Thoracic aorta (tissue), 2 donors: ENCODE measurements around the gene CAMK2B. TPM values are rescaled to one million over a fixed set of nuclear protein-coding genes. Genes with fewer than 3 reads are reported as not detected.

Source experiments
- ATAC-seq: fragments of 150-250 bp; one replicate; pipeline ENCODE4 v1.8.0; 2017; ENCODE audit warnings: low read depth; ENCODE audit not compliant: insufficient number of reproducible peaks, low FRiP score
- DNase-seq: peaks from one replicate; pipeline ENCODE4 v3.0.0-alpha.2; 2020; ENCODE audit warnings: low spot score
- H3K27ac ChIP-seq, 2 donors: fragments of 200-600 bp; sonication (generic); 1 replicate in 1 of 2; 2 replicates in 1 of 2; pipeline ENCODE4 v1.5.1; 2016; ENCODE audit warnings: mild to moderate bottlenecking in 2 of 2, moderate library complexity in 2 of 2
- H3K27me3 ChIP-seq: fragments of 200-600 bp; sonication (generic); replicated peaks from 2 replicates; pipeline ENCODE4 v1.6.0; 2016; ENCODE audit warnings: mild to moderate bottlenecking; ENCODE audit not compliant: insufficient read depth
- H3K36me3 ChIP-seq: fragments of 200-600 bp; sonication (generic); one replicate; pipeline ENCODE4 v1.5.1; 2016
- H3K4me1 ChIP-seq, 2 donors: fragments of 200-600 bp; sonication (generic); 1 replicate in 1 of 2; 2 replicates in 1 of 2; pipeline versions ENCODE4 v1.5.1 to v1.6.0; 2016; ENCODE audit warnings: low read depth in 2 of 2, mild to moderate bottlenecking in 1 of 2; ENCODE audit not compliant: control insufficient read depth in 1 of 2
- H3K4me3 ChIP-seq: fragments of 200-600 bp; sonication (generic); 2 replicates; pipeline ENCODE4 v1.5.1; 2016; ENCODE audit warnings: mild to moderate bottlenecking
- H3K9me3 ChIP-seq: fragments of 200-600 bp; sonication (generic); 2 replicates; pipeline ENCODE4 v1.5.1; 2016
- total RNA-seq, 2 donors: library from RNA; depleted of rRNA; stranded (reverse); fragments of >200 nt; gene quantifications; one replicate each; pipeline versions ENCODE4 v1.1.0 to v1.2.3, GENCODE V29; 2016
- TF ChIP-seq, protein P1 (sequence below): fragments of 200-600 bp; sonication (generic); IDR thresholded peaks from one replicate; pipeline ENCODE4 v1.5.1; 2019; ENCODE audit warnings: antibody characterized with exemption

The CAMK2B gene
- total RNA-seq, 2 donors from 2014 or later, result 1.5 to 2.8 TPM

DNA sequence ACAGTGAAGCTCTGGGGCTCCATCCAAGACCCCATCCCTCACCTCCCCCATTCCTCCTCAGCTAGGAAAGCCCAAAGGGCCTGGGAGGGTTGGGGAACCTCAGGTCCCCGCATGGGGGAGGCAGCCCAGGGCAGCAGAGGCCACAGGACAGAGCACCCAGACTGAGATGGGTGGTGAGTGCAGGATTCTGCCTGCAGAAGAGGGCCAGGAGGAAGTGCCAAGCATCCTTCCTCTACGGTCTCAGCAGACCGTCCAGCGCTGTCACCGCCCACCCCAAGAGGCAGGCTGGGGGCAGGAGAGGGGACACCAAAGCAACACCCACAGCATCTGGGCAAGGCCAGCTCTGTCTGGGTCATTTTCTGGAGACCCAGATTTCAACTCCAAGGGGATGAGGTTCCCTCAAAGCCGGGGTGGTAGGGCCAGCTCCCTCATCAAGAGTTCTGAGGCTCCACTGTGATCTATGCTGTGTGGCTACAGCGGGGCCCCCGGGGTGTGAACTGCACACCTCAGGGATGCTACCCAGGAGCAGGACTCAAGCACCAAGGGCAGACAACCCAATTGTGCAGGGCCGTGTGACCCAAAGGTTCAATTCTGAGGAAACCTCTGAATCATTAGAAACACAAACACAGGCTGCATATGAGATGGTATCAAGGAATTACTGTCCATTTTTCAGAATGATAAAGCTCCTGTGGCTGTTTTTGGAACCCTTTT lies 46.8 kb downstream of the CAMK2B start:
- Histone ChIP-seq H3K4me1 (no peaks in the 10 kb centered on the region), H3K36me3 (no peaks in the 10 kb centered on the region), H3K9me3 (no peaks in the 10 kb centered on the region), H3K4me3 (no peak overlapping the region), H3K27me3 (no peaks in the 10 kb centered on the region), H3K27ac (no peak overlapping the region)
- ATAC-seq (no peak), DNase-seq (no peak)
- TF ChIP-seq, protein P1, sequence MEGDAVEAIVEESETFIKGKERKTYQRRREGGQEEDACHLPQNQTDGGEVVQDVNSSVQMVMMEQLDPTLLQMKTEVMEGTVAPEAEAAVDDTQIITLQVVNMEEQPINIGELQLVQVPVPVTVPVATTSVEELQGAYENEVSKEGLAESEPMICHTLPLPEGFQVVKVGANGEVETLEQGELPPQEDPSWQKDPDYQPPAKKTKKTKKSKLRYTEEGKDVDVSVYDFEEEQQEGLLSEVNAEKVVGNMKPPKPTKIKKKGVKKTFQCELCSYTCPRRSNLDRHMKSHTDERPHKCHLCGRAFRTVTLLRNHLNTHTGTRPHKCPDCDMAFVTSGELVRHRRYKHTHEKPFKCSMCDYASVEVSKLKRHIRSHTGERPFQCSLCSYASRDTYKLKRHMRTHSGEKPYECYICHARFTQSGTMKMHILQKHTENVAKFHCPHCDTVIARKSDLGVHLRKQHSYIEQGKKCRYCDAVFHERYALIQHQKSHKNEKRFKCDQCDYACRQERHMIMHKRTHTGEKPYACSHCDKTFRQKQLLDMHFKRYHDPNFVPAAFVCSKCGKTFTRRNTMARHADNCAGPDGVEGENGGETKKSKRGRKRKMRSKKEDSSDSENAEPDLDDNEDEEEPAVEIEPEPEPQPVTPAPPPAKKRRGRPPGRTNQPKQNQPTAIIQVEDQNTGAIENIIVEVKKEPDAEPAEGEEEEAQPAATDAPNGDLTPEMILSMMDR, result no peak

DNA sequence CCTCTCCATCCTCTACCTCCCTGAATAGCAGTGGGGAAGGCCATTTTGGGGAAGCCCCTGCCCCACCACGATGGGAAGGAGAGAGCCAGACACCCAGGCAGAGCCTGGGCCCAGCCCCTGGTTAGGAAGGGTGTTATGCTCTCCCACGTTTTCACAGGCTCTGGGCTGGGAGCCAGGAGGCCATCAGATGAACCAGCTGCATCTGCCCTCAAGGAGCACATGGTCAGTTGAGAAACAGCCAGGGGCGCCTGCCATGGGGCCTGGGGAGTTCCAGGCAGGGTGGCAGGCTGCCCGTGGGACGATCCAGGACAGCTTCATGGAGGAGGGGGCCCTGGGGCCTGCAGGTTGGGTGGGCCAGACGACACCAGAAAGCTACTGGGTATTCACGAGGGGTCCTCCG lies 47.5 kb downstream of the CAMK2B start:
- Histone ChIP-seq H3K4me1 (no peaks in the 10 kb centered on the region), H3K36me3 (no peaks in the 10 kb centered on the region), H3K4me3 (no peak overlapping the region), H3K9me3 (no peaks in the 10 kb centered on the region), H3K27me3 (no peaks in the 10 kb centered on the region), H3K27ac (no peak overlapping the region)
- TF ChIP-seq, protein P1, result no peak
- no peak for ATAC-seq
- no peak for DNase-seq

DNA sequence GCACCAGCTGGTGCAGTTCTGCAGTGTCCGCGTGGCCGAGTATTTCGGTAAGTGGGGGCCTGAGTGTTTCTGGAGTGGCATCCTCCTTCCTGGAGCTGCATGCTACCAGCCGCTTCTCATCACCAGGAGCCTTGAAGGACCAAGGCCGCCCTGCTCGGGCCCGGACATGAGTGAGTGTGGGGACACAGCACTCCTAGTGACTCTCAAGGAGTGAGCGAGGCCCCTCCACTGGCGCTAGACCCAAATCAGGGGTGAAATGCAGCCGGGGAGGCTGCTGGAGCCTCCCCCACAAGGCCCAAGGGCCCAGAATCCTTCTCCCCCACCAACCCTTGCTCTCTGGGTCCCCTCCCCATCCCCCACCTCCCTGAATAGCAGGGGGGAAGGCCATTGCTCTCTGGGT lies 48.0 kb downstream of the CAMK2B start:
- Histone ChIP-seq H3K4me1 (no peaks in the 10 kb centered on the region), H3K4me3 (no peak overlapping the region), H3K27me3 (no peaks in the 10 kb centered on the region), H3K36me3 (no peaks in the 10 kb centered on the region), H3K27ac (no peak overlapping the region), H3K9me3 (no peaks in the 10 kb centered on the region)
- DNase-seq (no peak), ATAC-seq (no peak)
- TF ChIP-seq, protein P1, result no peak

DNA sequence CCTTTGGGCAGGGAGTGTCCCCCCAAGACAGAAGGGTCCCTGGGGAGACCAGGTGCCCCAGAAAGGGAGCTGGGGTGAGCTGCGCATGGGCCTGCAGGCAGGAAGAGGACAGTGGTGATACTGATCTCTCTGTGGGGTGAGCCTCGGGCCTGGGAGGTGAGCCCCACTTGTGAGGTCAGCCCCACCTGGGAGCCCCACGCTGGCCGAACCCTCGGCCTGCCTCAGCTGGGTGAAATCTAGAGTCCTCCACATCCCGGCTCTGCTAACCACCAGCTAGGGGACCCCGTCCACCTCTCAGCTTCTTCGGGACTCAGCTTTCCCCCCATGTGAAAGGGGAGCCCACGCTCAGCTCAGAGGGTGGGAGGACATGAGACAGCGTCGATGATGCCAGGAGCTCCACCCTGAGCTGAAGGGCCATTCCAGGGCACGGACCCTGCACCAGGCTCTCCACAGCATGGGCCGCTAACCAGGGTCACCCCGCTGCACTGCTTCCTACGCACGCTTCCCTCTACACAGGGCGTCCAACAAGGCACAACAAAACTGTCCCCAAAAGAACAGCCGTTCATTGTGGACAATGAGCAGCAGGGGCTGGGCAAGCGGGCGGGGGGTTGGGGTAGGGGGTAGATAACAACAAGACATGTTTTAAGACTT lies 48.7 kb downstream of the CAMK2B start:
- Histone ChIP-seq H3K9me3 (no peaks in the 10 kb centered on the region), H3K27me3 (no peaks in the 10 kb centered on the region), H3K4me1 (no peaks in the 10 kb centered on the region), H3K27ac (no peak overlapping the region), H3K4me3 (no peak overlapping the region), H3K36me3 (no peaks in the 10 kb centered on the region)
- no peak for DNase-seq
- TF ChIP-seq, protein P1, result no peak
- no peak for ATAC-seq

DNA sequence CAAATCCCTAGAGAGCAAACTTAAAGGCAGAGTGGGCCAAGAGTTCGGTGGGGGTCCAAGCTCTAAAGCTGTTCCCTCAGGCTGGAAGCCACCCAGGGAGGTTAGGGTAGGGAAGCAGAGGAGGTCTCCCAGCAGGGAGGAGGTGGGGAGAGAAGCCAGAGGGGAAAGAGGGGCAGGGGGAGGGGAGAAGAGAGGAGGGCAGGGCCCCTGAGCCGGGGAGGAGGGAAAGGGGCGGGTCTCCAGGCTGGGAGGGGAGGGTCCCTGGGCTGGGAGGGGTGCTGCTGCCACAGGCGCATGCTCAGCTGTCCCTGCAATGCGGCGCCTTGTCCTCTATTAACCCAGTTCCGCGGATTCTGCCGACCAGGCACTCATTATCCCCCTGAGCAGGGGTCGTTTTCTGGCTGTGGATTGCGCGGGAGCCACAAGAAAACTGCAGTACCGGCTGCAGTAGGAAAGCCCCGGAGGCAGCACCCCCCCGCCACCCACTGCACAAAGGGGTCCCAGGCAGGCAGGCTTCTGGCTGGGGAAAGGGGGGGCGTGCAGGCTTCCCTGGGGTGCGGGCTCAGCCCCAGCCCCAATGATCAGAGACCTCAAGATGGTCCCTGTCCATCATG lies 49.3 kb downstream of the CAMK2B start:
- Histone ChIP-seq H3K9me3 (no peaks in the 10 kb centered on the region), H3K36me3 (no peaks in the 10 kb centered on the region), H3K27me3 (no peaks in the 10 kb centered on the region), H3K4me1 (no peaks in the 10 kb centered on the region), H3K4me3 (no peak overlapping the region), H3K27ac (no peak overlapping the region)
- no peak for ATAC-seq
- no peak for DNase-seq
- TF ChIP-seq, protein P1, result no peak
